Endothelial cell of umbilical vein (primary cell): ENCODE results near the gene LRFN2. TPM values are rescaled to one million over a fixed set of nuclear protein-coding genes. Genes with fewer than 3 reads are reported as not detected.

Experiments used
- BruUV-seq: library from RNA; stranded (reverse); fragments of 400-500 nt; replicated peaks from 2 replicates; lab custom pipeline; 2021; lab: Mats Ljungman, UMichigan
- CTCF ChIA-PET: fragments of 300-600, 350-600 bp; sonication (Branson Sonifier 250); formaldehyde crosslinking; loops from one replicate; lab custom pipeline; 2021; ENCODE audit warnings: antibody characterized with exemption, inconsistent platforms; lab: Charles Lee
- POLR2A ChIA-PET: fragments of 300-600, 350-600 bp; sonication (Branson Sonifier 250); formaldehyde crosslinking; loops from one replicate; lab custom pipeline; 2021; ENCODE audit warnings: antibody characterized with exemption, inconsistent platforms; lab: Charles Lee
- DNase-seq: peaks from one replicate; pipeline ENCODE4 v3.0.0-alpha.2; 2011; ENCODE audit warnings: low read depth, low spot score
- FAIRE-seq: peaks from 2 replicates; lab custom pipeline; 2011; peaks lifted over from hg19 to GRCh38; lab: Jason Lieb, UNC
- H2AFZ ChIP-seq: 2 replicates; pipeline ENCODE4 v1.6.0; 2012; ENCODE audit warnings: low read depth, low read length, control low read depth, inconsistent platforms
- H3K27ac ChIP-seq: 2 replicates; pipeline ENCODE4 v1.5.1; 2011; ENCODE audit warnings: low read depth, mild to moderate bottlenecking, control low read depth, low read length, moderate library complexity; ENCODE audit not compliant: insufficient read depth
- H3K27me3 ChIP-seq, 2 experiments: 2 replicates each; pipeline versions ENCODE4 v1.6.0 to v1.6.1; 2011; ENCODE audit warnings: low read length in 2 of 2, mixed read lengths in 1 of 2; ENCODE audit not compliant: control insufficient read depth in 2 of 2, insufficient read depth in 2 of 2
- H3K36me3 ChIP-seq, 2 experiments: 2 replicates in 1 of 2; 3 replicates in 1 of 2; pipeline ENCODE4 v1.5.1; 2011; ENCODE audit warnings: low read length in 2 of 2, mild to moderate bottlenecking in 1 of 2, moderate library complexity in 1 of 2; ENCODE audit not compliant: control insufficient read depth in 2 of 2, insufficient read depth in 2 of 2; ENCODE audit errors: extremely low read depth in 1 of 2
- H3K4me1 ChIP-seq: 3 replicates; pipeline ENCODE4 v1.5.1; 2011; ENCODE audit warnings: mild to moderate bottlenecking, low read length; ENCODE audit not compliant: control insufficient read depth, insufficient read depth; ENCODE audit errors: extremely low read depth
- H3K4me2 ChIP-seq: 2 replicates; pipeline ENCODE4 v1.6.1; 2011; ENCODE audit warnings: low read length, control low read depth, mixed read lengths; ENCODE audit not compliant: insufficient read depth
- H3K4me3 ChIP-seq, 3 experiments: fragments of 200-600 bp in 1 of 3; sonication (generic), shearing (Covaris generic) in 1 of 3; replicated peaks in 1 of 3; 2 replicates each; pipeline ENCODE4 v1.5.1; 2011 to 2016; ENCODE audit warnings: control low read depth in 3 of 3, low read length in 3 of 3, mild to moderate bottlenecking in 2 of 3, inconsistent platforms in 1 of 3, low read depth in 1 of 3, moderate library complexity in 1 of 3; ENCODE audit not compliant: insufficient read depth in 1 of 3
- H3K79me2 ChIP-seq: 2 replicates; pipeline ENCODE4 v1.6.0; 2012; ENCODE audit warnings: low read length, inconsistent platforms; ENCODE audit not compliant: control insufficient read depth, insufficient read depth
- H3K9ac ChIP-seq: replicated peaks from 2 replicates; pipeline ENCODE3; 2011; ENCODE audit warnings: low read length, control low read depth; ENCODE audit not compliant: insufficient read depth; ENCODE audit errors: extremely low read depth
- H3K9me1 ChIP-seq: replicated peaks from 3 replicates; pipeline ENCODE4 v1.6.0; 2011; ENCODE audit warnings: mild to moderate bottlenecking, low read length; ENCODE audit not compliant: control insufficient read depth, insufficient read depth; ENCODE audit errors: extremely low read depth
- H3K9me3 ChIP-seq: replicated peaks from 2 replicates; pipeline ENCODE4 v1.5.1; 2012; ENCODE audit warnings: low read length, inconsistent platforms; ENCODE audit not compliant: control insufficient read depth, insufficient read depth
- H4K20me1 ChIP-seq: replicated peaks from 2 replicates; pipeline ENCODE3; 2011; ENCODE audit warnings: mild to moderate bottlenecking, low read length; ENCODE audit not compliant: control insufficient read depth, insufficient read depth; ENCODE audit errors: extremely low read depth
- CTCF ChIP-seq, 2 donors: IDR thresholded peaks; 1 replicate in 1 of 2; 2 replicates in 1 of 2; pipeline ENCODE4 v1.5.1; 2011; ENCODE audit warnings: low read length in 2 of 2, mild to moderate bottlenecking in 2 of 2, moderate library complexity in 2 of 2, control low read depth in 1 of 2, inconsistent platforms in 1 of 2, low read depth in 1 of 2; ENCODE audit not compliant: insufficient read depth in 1 of 2; ENCODE audit errors: extremely low read depth in 1 of 2
- EZH2 ChIP-seq: IDR thresholded peaks from 2 replicates; pipeline ENCODE4 v1.6.1; 2012; ENCODE audit warnings: borderline replicate concordance, low read depth, mild to moderate bottlenecking, moderate library complexity, low read length, inconsistent platforms; ENCODE audit not compliant: severe bottlenecking
- GATA2 ChIP-seq: IDR thresholded peaks from 2 replicates; pipeline ENCODE4 v1.7.0; 2011; ENCODE audit warnings: low read depth, mild to moderate bottlenecking, moderate library complexity, mixed read lengths, low read length; ENCODE audit not compliant: insufficient read length, insufficient read depth
- JUN ChIP-seq: IDR thresholded peaks from 2 replicates; pipeline ENCODE4 v1.6.1; 2011; ENCODE audit warnings: borderline replicate concordance, low read depth; ENCODE audit not compliant: insufficient read length, insufficient read depth
- POLR2AphosphoS5 ChIP-seq: IDR thresholded peaks from 2 replicates; pipeline ENCODE4 v1.6.1; 2012; ENCODE audit warnings: low read depth, mild to moderate bottlenecking, control low read depth, low read length, moderate library complexity; ENCODE audit not compliant: insufficient read depth
- dilution Hi-C: fragments of 300-500 bp; cut with MboI; formaldehyde crosslinking; loops from one replicate; pipeline ENCODE4 v1.15.0; 2019; ENCODE audit warnings: low sequenced_read_pairs; ENCODE audit not compliant: extremely low pct_ligation_motif_present
- intact Hi-C: fragments of 100-400 bp; cut with micrococcal nuclease; formaldehyde crosslinking; loops from one replicate; pipeline ENCODE4 v1.10.0; 2022
- polyA plus RNA-seq, 4 experiments: library from polyadenylated mRNA; depleted of rRNA in 3 of 4; stranded (reverse) in 3 of 4; unstranded in 1 of 4; fragments of >200 nt; gene quantifications; 2 replicates each; pipeline versions ENCODE4 v1.2.1 to v1.2.3, GENCODE V29; 2011 to 2012; ENCODE audit warnings: missing spikeins in 1 of 4
- total RNA-seq: library from RNA; stranded (reverse); gene quantifications from 2 replicates; pipeline ENCODE4 v1.2.3, GENCODE V29; 2021

The LRFN2 gene
- total and polyA plus RNA-seq, 2 donors (not counting 3 experiments of a cell fraction or from before 2014, with no cell fraction given), result not detected

GRCh38 chr6:40482532-40482931 lies 104.6 kb downstream of the LRFN2 start:
- no peaks in the 10 kb centered on the region for H3K9me1 ChIP-seq
- TF ChIP-seq CTCF (IDR thresholded peaks at IDR 0.05; ENCODE audit: extremely low read depth in 1 of 2, insufficient read depth in 1 of 2, low read depth in 1 of 2, low read length in 2 of 2), result no peak
- no peak overlapping the region for H2AFZ ChIP-seq
- dilution Hi-C loops, result no loop called here
- ChIA-PET POLR2A (no interaction called here), CTCF (interaction anchor here (0.8 kb wide), 1 partner anchor 28 kb away, joined by 3 read pairs; no protein-coding TSS in a partner anchor)
- H3K4me1 ChIP-seq, result no peaks in the 10 kb centered on the region
- H3K9me3 ChIP-seq, result no peaks in the 10 kb centered on the region
- H3K27ac ChIP-seq, result no peak overlapping the region
- DNase-seq (no peak), FAIRE-seq (no peak)
- H3K79me2 ChIP-seq, result no peaks in the 10 kb centered on the region
- no peaks in the 10 kb centered on the region for H3K27me3 ChIP-seq
- H3K9ac ChIP-seq, result no peak overlapping the region
- H3K4me3 ChIP-seq, result no peak overlapping the region
- intact Hi-C loops, result no loop called here
- BruUV-seq, result no TSS peak
- no peak overlapping the region for H3K4me2 ChIP-seq
- no peaks in the 10 kb centered on the region for H4K20me1 ChIP-seq
- no peaks in the 10 kb centered on the region for H3K36me3 ChIP-seq

GRCh38 chr6:40480678-40481077 lies 106.5 kb downstream of the LRFN2 start:
- CTCF ChIA-PET, result no interaction called here
- no peak for FAIRE-seq

More at GRCh38 chr6:40480678-40481077, 106.5 kb downstream of the LRFN2 start:
- H3K36me3 ChIP-seq, result no peaks in the 10 kb centered on the region
- dilution Hi-C loops, result no loop called here
- no peaks in the 10 kb centered on the region for H3K4me1 ChIP-seq
- H3K4me2 ChIP-seq, result no peak overlapping the region
- H3K9ac ChIP-seq, result no peak overlapping the region
- TF ChIP-seq POLR2AphosphoS5 (no peak), JUN (no peak), GATA2 (no peak), EZH2 (no peak), CTCF (IDR thresholded peaks at IDR 0.05; ENCODE audit: extremely low read depth in 1 of 2, insufficient read depth in 1 of 2, low read depth in 1 of 2, low read length in 2 of 2) (no peak)
- no peaks in the 10 kb centered on the region for H3K9me1 ChIP-seq
- no peaks in the 10 kb centered on the region for H3K79me2 ChIP-seq
- H2AFZ ChIP-seq, result no peak overlapping the region
- H3K27ac ChIP-seq, result no peak overlapping the region
- no peaks in the 10 kb centered on the region for H3K9me3 ChIP-seq
- no TSS peak for BruUV-seq
- no peak for DNase-seq
- no peak overlapping the region for H3K4me3 ChIP-seq
- POLR2A ChIA-PET, result no interaction called here
- H3K27me3 ChIP-seq, result no peaks in the 10 kb centered on the region
- H4K20me1 ChIP-seq, result no peaks in the 10 kb centered on the region
- intact Hi-C loops, result no loop called here
